DMS 273 treated with DMSO at 0.1 percent for 48 hours (cell line): ENCODE measurements around the gene SRL.
"Not testable (repeated sequence)": the region's sequence is repeated elsewhere in the genome, so short reads cannot be mapped to it uniquely, and the experiment has no call there.

Experiments
- DNase-seq: peaks from one replicate; lab custom pipeline; 2025; lab: John Stamatoyannopoulos, UW

The SRL gene

DNA sequence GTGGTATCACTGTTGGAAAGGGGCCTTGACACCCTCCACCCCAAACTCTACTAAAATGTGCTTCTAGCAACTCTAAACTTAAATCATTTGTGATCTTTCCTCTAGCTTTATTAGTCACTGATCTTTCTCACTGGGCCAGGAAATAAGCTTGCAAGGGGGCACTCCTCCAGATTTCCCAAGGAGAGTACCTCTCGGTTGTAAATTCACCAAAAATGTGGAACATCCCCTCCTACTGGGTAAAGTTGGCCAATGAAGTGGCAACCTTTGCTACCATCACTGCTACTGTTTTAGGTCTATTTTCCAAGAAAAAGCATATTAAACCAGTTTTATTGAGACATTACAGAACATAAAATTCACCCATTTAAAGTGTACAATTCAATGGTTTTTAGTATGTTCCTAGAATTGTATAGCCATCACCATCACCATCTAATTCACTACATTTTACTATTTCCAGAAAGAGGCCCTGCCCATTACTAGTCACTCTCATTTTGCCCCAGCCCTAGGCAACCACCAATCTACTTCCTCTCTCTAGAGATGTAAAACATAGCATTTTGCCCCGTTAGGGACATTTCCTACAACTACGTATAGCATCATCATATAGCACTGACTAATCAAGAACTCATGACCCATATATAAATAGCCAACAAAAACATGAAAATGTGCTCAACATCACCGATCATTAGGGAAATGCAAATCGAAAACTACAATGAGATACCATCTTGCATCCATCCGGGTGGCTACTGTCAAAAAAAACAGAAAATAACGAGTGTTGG lies 81.0 kb downstream of the SRL start:
- DNase-seq, result no peak

DNA sequence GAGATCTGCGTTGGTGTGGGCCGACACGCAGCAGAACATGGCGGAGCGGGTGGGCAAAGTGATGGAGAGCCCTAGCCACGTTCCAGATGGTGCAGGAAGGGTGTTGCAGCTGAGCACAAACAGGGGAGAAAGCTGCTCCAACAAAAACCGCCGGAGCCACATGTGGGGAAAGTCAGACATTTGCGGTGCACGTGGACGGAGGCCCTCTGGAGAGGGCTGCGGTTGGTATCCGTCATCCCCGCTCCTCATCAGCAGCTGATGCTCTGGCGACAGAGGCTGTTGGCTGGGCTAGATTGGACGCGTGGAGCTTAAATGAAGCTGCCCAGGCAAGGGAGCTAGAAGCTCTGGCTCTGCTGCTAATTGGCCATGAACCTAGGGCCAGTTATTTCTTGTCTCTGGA lies 82.2 kb downstream of the SRL start:
- DNase-seq, result no peak

DNA sequence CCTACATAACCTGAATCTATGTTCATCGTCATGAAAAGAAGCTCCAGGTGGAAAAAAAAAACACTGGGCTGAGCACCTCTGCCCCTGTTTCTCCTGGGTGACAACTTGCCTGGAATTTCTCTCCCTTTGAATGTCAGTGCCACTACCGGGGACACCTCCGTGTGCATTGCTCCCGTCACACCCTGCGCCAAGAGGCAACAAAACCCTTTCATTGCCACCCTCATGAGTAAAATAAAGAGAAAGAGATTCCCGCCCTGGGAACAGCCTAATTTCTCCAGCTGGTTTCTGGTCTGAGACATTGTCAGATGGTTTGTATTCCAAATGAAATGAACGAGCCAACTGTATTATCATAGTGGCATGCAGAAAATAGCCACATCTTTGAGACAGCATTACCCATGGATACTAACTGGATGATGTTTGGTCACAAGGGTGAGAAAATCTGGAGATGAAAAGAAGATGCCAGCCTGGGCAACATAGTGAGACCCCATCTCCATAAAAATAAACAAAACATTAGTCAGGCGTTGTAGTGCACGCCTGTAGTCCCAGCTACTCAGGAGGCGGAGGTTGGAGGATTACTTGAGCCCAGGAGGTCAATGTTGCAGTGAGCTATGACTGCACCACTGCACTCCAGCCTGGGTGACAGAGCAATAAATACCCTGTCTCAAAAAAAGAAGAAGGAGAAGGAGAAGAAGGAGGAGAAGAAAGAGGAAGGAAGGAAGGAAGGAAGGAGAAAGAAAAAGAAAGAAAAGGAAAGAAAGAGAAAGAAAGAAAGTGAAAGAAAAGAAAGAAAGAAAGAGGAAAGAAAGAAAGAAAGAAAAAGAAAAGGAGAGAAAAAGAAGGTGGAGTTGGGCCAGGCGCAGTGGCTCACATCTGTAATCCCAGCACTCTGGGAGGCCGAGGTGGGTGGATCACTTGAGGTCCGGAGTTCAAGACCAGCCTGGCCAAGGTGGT lies 83.5 kb downstream of the SRL start:
- DNase-seq, result no peak

DNA sequence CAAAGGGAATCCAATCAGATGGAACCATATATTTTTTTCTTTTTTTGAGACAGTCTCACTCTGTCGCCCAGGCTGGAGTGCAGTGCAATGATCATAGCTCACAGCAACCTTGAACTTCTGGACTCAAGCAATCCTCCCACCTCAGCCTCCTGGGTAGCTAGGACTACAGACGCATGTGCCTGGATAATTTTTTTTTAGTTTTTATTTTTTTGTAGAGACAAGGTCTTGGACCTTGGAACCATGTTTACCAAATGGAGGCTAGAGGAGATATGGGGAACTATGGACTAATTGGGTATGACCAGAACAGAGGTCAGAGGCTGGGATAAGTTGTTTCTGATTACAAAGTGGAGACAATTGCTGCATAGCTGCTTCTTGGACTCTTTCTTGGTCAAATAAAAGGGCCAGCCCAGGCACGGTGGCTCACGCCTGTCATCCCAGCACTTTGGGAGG lies 84.5 kb downstream of the SRL start:
- no peak for DNase-seq

DNA sequence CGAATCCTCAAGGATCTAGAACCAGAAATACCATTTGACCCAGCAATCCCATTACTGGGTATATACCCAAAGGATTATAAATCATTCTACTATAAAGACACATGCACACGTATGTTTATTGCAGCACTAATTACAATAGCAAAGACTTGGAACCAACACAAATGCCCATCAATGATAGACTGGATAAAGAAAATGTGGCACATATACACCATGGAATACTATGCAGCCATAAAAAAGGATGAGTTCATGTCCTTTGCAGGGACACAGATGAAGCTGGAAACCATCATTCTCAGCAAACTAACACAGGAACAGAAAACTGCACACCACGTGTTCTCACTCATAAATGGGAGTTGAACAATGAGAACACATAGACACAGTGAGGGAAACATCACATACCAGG lies 85.4 kb downstream of the SRL start:
- DNase-seq, result not testable (repeated sequence)

DNA sequence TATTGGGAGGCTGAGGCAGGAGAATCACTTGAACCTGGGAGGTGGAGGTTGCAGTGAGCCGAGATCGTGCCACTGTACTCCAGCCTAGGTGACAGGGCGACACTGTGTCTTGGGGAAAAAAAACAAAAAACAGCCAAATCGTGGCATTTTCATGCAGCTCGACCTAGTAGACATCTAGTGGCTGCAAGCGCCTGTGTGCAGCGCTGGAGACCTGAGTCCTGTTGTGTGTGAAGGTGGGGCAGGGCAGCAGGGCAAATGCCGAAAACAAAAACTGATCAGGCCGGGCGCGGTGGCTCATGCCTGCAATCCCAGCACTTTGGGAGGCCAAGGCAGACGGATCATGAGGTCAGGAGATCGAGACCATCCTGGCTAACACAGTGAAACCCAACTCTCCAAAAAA lies 88.5 kb downstream of the SRL start:
- DNase-seq, result not testable (repeated sequence)

DNA sequence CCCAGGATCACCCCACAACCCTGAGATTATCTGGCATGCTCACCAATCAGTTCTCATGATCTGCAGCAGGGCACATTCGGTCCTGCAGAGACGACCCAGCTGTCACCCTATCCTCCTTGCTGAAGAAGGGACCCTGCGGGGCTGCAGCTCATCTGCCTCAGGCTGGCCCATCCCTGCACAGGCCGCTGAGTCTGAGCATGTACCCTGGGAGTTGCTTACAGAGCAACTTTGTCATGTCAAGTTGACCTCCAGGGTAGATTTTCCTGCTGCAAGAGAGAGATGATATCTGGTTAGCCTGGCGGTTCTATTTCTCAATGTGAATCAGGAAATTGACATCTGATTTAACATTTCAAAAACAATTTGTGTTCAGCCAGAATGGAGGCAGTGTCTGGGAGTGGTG lies 89.6 kb downstream of the SRL start:
- DNase-seq, result no peak

DNA sequence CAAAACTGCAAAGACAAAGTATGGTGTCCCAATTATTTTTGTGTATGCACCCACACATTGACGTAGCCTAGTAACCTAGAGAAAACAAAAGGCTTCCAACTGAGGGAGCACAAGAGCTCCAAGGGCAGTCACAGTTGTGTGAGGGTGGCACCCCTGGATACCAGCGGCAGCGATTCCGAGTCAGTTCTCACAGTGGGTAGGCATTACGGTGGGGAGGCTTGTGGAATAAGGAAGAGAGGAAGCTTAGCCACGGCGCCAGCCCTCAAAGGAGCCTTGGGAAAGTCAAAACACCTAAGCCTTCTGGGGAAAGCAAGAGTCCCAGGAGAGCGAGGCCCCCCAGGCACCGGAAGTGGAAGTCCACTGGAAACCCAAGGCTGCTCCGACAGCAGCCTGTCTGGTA lies 94.6 kb downstream of the SRL start:
- DNase-seq, result no peak

DNA sequence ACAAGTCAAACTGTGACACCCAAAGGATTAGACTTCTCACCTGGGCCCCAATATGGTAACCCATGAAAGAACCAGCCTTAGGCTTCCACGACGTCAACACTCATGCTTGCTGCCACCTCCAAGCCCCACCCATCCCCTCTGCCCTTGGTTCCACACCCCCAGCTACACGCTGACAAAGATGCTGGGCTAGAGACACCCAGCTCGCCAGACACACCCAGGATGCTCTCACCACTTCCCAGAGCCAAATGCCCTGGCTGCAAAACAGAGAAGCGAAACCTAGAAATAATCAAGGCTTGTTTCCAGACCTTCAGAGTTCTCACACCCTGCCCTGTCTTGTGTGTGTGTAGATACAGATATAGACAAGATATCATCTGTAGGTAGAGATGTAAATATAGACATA lies 99.6 kb downstream of the SRL start:
- no peak for DNase-seq

DNA sequence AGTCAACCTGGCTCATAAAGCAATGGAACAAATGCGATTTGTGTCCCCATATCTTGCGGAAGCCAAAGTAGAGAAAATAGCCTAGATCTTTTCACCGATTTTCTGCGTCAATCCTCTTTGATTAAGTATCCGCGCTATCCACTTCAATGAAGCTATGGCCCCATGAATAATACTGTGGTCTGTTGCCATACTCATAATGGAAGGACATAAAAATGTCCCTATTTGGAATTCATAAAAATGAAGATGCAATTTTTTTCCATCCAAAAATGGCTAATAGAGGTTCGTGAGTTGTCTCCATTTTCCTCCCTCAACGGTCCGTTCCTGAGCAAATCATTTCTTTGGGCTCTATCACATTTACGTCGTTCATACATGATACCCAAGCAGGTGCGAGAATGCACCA lies 100.3 kb downstream of the SRL start:
- DNase-seq, result no peak

DNA sequence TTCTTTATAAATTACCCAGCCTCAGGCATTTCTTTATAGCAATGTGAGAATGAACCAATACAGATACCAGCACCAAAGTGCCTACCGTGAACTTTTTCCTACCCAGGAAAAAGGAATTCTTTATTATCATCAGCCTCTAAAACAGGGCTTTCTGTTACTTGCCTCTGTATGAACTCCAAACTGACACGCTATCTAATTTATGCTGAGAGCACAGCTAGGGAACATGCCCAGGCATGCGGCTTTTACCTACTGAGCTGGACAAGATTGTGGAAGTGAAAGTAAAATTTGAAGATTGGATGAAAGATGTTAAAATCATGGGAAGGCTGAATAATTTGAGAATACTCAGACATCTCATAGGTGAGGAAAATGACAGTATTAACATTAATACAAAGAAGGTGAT lies 101.2 kb downstream of the SRL start:
- peak; percentile 73 for DNase-seq

DNA sequence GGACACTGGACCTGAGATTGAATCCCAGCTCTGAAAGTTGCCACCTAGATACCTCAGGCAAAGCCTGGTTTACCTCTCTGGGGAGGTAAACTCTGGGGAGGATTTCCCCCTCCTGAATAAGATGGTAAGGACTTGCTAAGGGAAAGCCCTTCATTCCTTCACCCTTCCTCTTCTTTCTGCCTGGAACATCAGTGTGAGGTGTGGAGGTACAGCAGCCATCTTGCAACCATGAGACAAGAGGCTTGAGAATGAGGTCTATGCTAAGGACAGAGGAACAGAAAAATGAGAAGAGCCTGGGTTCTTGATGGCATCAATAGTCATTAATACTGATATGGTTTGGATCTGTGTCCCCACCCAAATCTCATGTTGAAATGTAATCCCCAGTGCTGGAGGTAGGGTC lies 101.9 kb downstream of the SRL start:
- no peak for DNase-seq
